Body of pancreas (tissue), 4 donors: ENCODE data around the gene UBXN1. TPM values are rescaled to one million over a fixed set of nuclear protein-coding genes. Genes with fewer than 3 reads are reported as not detected.
"Not testable (repeated sequence)": the region's sequence is repeated elsewhere in the genome, so short reads cannot be mapped to it uniquely, and the experiment has no call there.

ENCODE experiments used
- ATAC-seq: fragments of 150-250 bp; one replicate; pipeline ENCODE4 v1.9.1; 2016
- DNase-seq, 4 donors: peaks; one replicate each; pipeline ENCODE4 v3.0.0-alpha.2; 2019
- H3K27ac ChIP-seq, 4 donors: fragments of 200-600 bp; sonication (generic); 1 replicate in 3 of 4; 2 replicates in 1 of 4; pipeline versions ENCODE4 v1.5.1 to v1.6.1; 2016 to 2019; ENCODE audit warnings: mild to moderate bottlenecking in 1 of 4, mixed read lengths in 1 of 4, moderate library complexity in 1 of 4
- H3K27me3 ChIP-seq, 2 donors: fragments of 200-600 bp; sonication (generic); one replicate each; pipeline ENCODE4 v1.6.0; 2016; ENCODE audit warnings: mild to moderate bottlenecking in 1 of 2
- H3K36me3 ChIP-seq, 2 donors: fragments of 200-600 bp; sonication (generic); replicated peaks in 1 of 2; 2 replicates each; pipeline ENCODE4 v1.5.1; 2016; ENCODE audit warnings: low read depth in 2 of 2; ENCODE audit not compliant: insufficient read depth in 1 of 2
- H3K4me1 ChIP-seq: fragments of 200-600 bp; sonication (generic); one replicate; pipeline ENCODE4 v1.6.0; 2016
- H3K4me3 ChIP-seq, 2 donors: fragments of 200-600 bp; sonication (generic); 1 replicate in 1 of 2; 2 replicates in 1 of 2; pipeline ENCODE4 v1.5.1; 2016 to 2019
- H3K9me3 ChIP-seq, 3 donors: fragments of 200-600 bp; sonication (generic); 1 replicate in 2 of 3; 2 replicates in 1 of 3; pipeline ENCODE4 v1.5.1; 2016
- POLR2A ChIP-seq, 3 donors: fragments of 450-650 bp; IDR thresholded peaks; one replicate each; pipeline ENCODE4 v1.6.1; 2016; ENCODE audit warnings: antibody characterized with exemption in 3 of 3, mild to moderate bottlenecking in 2 of 3
- WGBS, 2 donors: methylation state at CpG; one replicate each; pipeline ENCODE4 v1.1.5; 2017; 5-methylcytosine and 5-hydroxymethylcytosine counted together
- intact Hi-C: fragments of 100-400 bp; cut with DNase I; formaldehyde crosslinking; loops from one replicate; pipeline ENCODE4 v1.15.1; 2023
- total RNA-seq, 2 donors: library from RNA; depleted of rRNA; stranded (reverse); fragments of >200 nt; gene quantifications; one replicate each; pipeline ENCODE4 v1.1.0, GENCODE V29; 2016
- TF ChIP-seq, protein P1 (sequence below), 7 experiments: fragments of 450-650 bp in 4 of 7; fragments of 200-600 bp in 3 of 7; sonication (generic) in 3 of 7; IDR thresholded peaks; one replicate each; pipeline ENCODE4 v1.5.1; 2016 to 2019; ENCODE audit warnings: antibody characterized with exemption in 7 of 7

UBXN1 gene
- total RNA-seq, 2 donors from 2014 or later, result 129 to 204 TPM

GRCh38 chr11:62677714-62678113 lies 1.2 kb downstream of the UBXN1 start:
- Histone ChIP-seq H3K4me3 (peak overlapping the region; percentile 57 to 89), H3K36me3 (peaks cover 0 to 5% of the 10 kb centered on the region in 2 donors), H3K27me3 (no peaks in the 10 kb centered on the region), H3K4me1 (peaks cover 50% of the 10 kb centered on the region), H3K9me3 (no peaks in the 10 kb centered on the region), H3K27ac (peak overlapping the region in 1 of 4 donors; percentile 82)
- no peak for DNase-seq
- TF ChIP-seq, protein P1, sequence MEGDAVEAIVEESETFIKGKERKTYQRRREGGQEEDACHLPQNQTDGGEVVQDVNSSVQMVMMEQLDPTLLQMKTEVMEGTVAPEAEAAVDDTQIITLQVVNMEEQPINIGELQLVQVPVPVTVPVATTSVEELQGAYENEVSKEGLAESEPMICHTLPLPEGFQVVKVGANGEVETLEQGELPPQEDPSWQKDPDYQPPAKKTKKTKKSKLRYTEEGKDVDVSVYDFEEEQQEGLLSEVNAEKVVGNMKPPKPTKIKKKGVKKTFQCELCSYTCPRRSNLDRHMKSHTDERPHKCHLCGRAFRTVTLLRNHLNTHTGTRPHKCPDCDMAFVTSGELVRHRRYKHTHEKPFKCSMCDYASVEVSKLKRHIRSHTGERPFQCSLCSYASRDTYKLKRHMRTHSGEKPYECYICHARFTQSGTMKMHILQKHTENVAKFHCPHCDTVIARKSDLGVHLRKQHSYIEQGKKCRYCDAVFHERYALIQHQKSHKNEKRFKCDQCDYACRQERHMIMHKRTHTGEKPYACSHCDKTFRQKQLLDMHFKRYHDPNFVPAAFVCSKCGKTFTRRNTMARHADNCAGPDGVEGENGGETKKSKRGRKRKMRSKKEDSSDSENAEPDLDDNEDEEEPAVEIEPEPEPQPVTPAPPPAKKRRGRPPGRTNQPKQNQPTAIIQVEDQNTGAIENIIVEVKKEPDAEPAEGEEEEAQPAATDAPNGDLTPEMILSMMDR (IDR thresholded peaks at IDR 0.05), result no peak
- TF ChIP-seq POLR2A (IDR thresholded peaks at IDR 0.05), result no peak
- no peak for ATAC-seq
- intact Hi-C loops, result no loop called here
- WGBS, 2 donors, result 62 to 76% methylated on average over 15 of the region's 15 CpGs

- Histone ChIP-seq H3K27me3 (no peaks in the 10 kb centered on the region), H3K4me3 (no peak overlapping the region), H3K36me3 (peaks cover 0 to 5% of the 10 kb centered on the region in 2 donors), H3K4me1 (peaks cover 51% of the 10 kb centered on the region), H3K9me3 (no peaks in the 10 kb centered on the region), H3K27ac (no peak overlapping the region)
- 60 to 64% methylated on average over 6 of the region's 6 CpGs for WGBS, 2 donors
- no peak for TF ChIP-seq POLR2A (IDR thresholded peaks at IDR 0.05)
- TF ChIP-seq, protein P1 (IDR thresholded peaks at IDR 0.05), result no peak
- intact Hi-C loops, result no loop called here
- DNase-seq (no peak), ATAC-seq (no peak)
These were observed 1.7 kb downstream of the UBXN1 start for GRCh38 chr11:62677156-62677555.

GRCh38 chr11:62676698-62677097 lies 2.2 kb downstream of the UBXN1 start:
- WGBS, 2 donors, result 34 to 41% methylated on average over 3 to 6 of the region's 6 CpGs
- H3K27me3 ChIP-seq, result no peaks in the 10 kb centered on the region
- peaks cover 51% of the 10 kb centered on the region for H3K4me1 ChIP-seq
- intact Hi-C loops, result no loop called here
- H3K4me3 ChIP-seq, result no peak overlapping the region
- no peaks in the 10 kb centered on the region for H3K9me3 ChIP-seq
- DNase-seq (no peak), ATAC-seq (no peak)
- no peak overlapping the region for H3K27ac ChIP-seq
- TF ChIP-seq, protein P1 (IDR thresholded peaks at IDR 0.05), result no peak
- TF ChIP-seq POLR2A (IDR thresholded peaks at IDR 0.05), result no peak
- H3K36me3 ChIP-seq, result peaks cover 0 to 5% of the 10 kb centered on the region in 2 donors

GRCh38 chr11:62675415-62675814 lies 3.5 kb downstream of the UBXN1 start:
- H3K9me3 ChIP-seq, H3K27me3 ChIP-seq, intact Hi-C loops, ATAC-seq, DNase-seq, H3K4me3 ChIP-seq, H3K36me3 ChIP-seq, H3K27ac ChIP-seq: not testable (repeated sequence)
- peaks cover 51% of the 10 kb centered on the region for H3K4me1 ChIP-seq
- 88 to 93% methylated on average over 10 of the region's 10 CpGs for WGBS, 2 donors

GRCh38 chr11:62673196-62673525 lies 5.7 kb downstream of the UBXN1 start:
- H3K36me3 ChIP-seq, result peaks cover 0 to 5% of the 10 kb centered on the region in 2 donors
- peaks cover 61% of the 10 kb centered on the region for H3K4me1 ChIP-seq

More at GRCh38 chr11:62673196-62673525, 5.7 kb downstream of the UBXN1 start:
- H3K27me3 ChIP-seq, result no peaks in the 10 kb centered on the region
- no peak for TF ChIP-seq POLR2A (IDR thresholded peaks at IDR 0.05)
- TF ChIP-seq, protein P1 (IDR thresholded peaks at IDR 0.05), result no peak
- no peak for DNase-seq
- intact Hi-C loops, result no loop called here
- no peak overlapping the region for H3K4me3 ChIP-seq
- H3K27ac ChIP-seq, result peak overlapping the region in 1 of 4 donors; percentile 96
- no peaks in the 10 kb centered on the region for H3K9me3 ChIP-seq
- 62 to 79% methylated on average over 2 of the region's 2 CpGs for WGBS, 2 donors
- no peak for ATAC-seq
